ENCODE measurements around the gene ADAMTS8.

The ADAMTS8 gene

DNA sequence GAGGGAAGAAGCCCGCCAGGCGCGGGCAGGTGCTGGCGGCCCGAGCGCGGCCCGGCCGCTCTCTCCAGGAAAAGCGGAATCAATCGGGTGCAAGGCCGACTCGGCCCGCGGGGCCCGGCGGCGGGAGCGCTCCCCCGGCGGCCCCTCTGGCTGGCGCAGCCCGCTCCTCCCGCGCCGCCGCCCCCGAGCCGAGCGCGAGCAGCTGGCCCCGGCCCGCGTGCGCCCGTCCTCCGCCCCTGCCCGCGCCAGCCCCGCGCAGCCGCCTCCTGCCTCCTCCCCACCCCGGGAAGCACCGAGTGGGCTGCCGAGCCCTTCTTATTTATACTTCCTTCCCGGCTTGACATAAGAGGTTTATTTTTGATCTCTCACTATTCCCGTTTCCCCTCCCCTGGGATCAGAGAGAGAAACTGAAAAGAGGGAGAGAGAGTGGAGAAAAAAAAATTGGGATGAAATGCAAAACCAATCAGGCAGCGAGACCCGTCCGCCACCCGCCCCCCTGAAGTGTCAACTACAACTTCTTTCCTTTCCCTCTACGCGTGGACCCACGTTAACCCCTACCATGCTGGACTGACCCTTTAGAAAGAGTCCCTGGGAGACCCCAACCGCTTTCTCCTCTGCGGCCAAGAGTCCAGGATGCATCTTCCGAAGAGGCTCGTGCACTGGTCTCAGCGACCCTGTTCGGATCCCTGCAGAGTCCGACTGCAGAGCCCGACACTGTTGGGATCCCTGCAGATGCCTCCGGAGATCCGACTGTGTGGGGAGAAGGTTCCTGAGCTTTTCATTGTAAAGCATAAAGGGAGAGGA, at the start of gene ADAMTS8:
ADAMTS8 (minus strand) TSS at position 294 of the 804 bp plus-strand sequence. CDS start 323 bp downstream, outside the sequence.
- no peak for FAIRE-seq

DNA sequence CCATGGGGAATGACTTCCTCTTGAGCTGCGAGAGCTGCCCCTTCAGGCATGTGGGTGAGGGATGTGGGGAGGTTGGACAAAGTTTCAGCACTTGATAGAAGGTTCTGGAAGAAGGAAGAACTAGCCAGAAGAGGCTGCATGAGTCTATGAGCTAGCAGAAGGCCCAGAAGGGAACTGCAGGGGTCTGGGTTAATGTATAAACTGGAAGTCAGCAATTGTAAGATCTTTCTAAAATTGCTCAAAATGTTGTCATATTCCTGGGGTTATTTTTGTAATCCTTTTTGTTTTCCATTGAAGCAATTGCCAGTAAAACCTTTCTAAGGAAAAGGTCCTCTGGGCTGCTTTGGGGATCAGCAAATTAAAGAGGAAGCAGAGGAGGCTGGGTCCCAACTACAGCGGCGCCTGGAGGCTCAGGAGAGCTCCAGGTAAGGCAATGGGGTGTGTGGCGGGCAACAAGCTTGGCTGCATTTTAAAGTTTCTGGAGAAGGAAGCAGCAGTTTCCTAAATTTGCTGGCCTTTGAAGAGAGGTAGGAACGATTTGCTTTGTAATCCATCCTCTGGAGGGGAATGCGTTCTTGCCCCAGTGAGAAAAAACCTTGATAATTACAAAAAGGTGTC, 49.3 kb upstream of the ADAMTS8 start:
- FAIRE-seq = no peak

GRCh38 chr11:130476922-130477491, 48.6 kb upstream of the ADAMTS8 start:
- FAIRE-seq = no peak

DNA sequence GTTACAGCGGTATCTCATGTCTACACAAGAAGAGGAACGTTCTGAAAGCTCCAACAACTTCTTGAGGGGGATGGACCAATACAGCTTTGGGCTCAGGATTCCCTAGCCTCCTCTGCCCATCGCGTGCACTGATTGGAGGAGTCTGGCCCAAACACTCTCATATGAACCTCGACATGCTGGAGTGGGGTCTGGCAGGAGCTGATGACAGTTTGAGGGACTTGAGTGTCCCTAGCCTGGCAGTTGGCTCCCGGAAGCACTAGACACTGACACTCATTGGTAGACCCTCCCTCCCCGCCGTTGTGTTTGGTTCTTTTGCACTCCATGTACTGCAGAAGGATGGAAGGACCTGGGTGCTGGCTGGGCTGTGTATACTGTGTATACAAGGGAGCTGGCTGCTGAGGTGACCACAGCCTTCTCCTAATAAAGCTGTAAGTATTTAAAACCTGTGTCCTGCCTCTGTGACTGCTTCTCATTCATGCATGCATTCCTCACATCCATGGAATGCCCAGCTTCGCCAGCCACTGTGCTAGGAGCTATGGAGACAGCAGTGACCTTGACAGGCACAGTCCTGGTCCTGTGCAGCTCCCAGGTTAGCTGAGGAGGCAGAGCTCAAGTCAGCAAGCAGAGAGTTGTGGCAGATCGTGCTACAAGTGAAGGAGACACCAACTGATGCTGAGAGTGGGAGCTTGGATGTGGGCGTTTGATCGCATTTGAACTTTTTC, 48.0 kb upstream of the ADAMTS8 start:
- no peak for FAIRE-seq

DNA sequence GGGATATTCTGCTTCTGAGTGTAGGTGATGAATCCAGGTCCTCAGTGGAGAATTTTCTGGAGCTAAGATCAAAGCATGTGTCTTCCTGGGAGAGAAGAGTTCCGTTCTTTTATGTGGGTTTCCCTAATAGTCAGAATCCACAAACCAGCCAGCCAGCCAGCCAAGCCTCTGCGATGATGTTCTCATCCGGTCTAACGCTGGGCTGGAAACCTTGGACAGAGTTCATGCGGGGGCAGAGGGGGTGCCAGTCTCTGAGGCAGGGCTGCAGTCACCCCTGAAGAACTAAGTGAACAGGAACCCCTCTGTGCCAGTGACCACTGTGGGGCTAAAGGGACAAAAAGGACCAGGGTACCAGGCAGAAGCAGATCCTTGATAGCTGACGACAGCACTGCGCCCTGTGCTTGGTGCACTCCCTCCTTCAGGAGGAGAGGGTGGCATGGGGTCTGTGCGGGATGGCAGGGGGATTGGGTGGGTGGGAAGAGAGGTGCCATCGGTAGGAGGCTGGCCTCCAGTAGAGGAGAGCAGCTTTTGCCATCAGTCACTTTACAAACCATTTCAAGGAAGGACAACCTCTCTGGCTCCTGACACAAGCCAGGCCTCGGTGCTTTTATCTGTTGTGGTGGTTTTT, 47.1 kb upstream of the ADAMTS8 start:
- no peak for FAIRE-seq

GRCh38 chr11:130474637-130475400, 46.4 kb upstream of the ADAMTS8 start:
- no peak for FAIRE-seq

DNA sequence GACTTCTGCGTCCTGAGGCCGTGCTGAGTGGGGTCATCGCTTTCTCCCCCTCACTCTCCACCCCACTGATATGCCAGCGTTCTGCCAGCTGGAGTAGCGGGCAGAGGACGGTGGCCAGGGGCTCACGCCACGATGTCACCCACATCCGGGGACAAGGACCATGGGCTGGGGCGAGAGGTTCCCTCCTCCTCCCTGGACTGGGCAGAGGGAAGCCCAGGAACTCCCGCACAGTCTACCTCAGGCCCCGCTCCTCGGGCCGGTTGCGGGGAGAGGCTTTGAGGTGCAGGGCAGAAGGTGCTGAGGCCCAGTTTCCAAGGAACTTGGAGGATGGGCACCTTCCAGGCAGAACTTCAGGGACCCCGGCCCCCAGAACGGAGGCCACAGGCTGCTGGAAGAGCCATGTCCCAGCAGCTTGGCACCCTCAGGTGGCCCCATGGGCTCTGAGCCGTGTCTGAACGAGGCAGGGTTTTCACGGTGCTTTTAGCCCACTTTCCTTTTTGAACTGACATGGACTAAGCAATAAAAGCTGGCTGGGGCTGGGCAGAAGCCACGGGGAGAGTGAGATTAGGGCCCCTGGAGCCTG, 45.5 kb upstream of the ADAMTS8 start:
- no peak for FAIRE-seq

- FAIRE-seq = no peak
These were observed 44.8 kb upstream of the ADAMTS8 start for GRCh38 chr11:130473056-130473794.

- FAIRE-seq = no peak
These were observed 44.1 kb upstream of the ADAMTS8 start for GRCh38 chr11:130472434-130472961.

- no peak for FAIRE-seq
These were observed 43.5 kb upstream of the ADAMTS8 start for GRCh38 chr11:130471731-130472433.

GRCh38 chr11:130470832-130471706, 42.7 kb upstream of the ADAMTS8 start:
- no peak for FAIRE-seq

DNA sequence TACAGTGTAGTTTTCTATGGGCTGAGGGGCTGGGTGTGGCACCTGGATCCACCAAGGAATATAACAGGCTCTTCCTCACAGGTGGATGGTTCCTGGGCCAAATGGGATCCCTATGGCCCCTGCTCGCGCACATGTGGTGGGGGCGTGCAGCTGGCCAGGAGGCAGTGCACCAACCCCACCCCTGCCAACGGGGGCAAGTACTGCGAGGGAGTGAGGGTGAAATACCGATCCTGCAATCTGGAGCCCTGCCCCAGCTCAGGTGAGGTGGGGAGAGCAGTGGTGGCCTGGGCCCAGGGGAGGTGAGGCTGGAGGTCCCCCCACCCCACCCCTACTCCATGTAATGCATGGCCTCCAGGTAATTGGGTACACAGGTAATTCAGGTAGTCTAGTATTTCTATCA, 40.8 kb upstream of the ADAMTS8 start:
- no peak for FAIRE-seq

GRCh38 chr11:130467116-130467900, 38.9 kb upstream of the ADAMTS8 start:
- FAIRE-seq = no peak

- no peak for FAIRE-seq
These were observed 36.9 kb upstream of the ADAMTS8 start for GRCh38 chr11:130465263-130465662.

- FAIRE-seq = no peak
These were observed 35.9 kb upstream of the ADAMTS8 start for GRCh38 chr11:130464291-130464812.

DNA sequence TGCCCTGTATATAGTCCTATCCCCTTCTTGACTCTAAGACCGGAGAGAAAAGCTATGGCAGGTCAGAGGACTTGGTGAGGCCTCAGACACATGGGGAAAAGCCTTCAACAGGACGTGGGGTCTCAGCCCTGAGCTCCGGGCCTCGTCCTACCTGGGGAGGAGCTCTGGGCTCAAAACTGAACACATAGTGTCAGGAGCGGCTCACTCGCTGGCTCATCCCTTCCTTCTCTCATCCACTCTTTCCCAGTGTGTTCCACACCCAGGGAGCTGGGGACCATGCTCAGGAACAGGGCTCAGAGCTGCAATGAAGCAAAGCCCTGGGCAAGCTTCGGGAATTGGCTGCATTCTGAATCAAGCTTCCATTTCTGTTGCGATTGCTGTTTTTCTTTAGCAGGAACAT, 34.5 kb upstream of the ADAMTS8 start:
- no peak for FAIRE-seq

DNA sequence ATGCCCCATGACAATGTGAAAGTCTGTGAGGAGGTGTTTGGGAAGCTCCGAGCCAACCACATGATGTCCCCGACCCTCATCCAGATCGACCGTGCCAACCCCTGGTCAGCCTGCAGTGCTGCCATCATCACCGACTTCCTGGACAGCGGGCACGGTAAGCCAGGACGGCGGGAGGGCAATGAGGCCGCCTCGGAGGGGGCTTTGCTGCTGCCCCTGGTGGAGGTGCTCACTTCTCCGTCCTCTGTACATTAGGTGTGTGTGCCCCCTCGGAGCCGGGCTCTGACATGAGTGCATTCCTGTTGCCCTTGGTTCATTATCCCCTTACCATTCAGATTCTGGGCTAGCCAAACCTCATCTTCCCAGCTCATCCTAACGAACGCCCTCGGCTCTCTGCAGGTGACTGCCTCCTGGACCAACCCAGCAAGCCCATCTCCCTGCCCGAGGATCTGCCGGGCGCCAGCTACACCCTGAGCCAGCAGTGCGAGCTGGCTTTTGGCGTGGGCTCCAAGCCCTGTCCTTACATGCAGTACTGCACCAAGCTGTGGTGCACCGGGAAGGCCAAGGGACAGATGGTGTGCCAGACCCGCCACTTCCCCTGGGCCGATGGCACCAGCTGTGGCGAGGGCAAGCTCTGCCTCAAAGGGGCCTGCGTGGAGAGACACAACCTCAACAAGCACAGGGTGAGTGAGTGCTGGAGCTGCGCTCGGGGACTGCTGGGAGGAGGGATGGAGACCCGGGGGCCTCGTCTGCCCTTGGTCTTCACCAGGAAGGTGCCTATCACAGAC, 33.9 kb upstream of the ADAMTS8 start:
- FAIRE-seq = no peak

All from islet of Langerhans (tissue), 1 donor.